Measurements from ENCODE around the gene EFNA2.

- TF ChIP-seq CTCF (IDR thresholded peaks at IDR 0.05 in 4 of 5, conservative IDR thresholded peaks at IDR 0.05 in 1 of 5), result no peak
- no peak for TF ChIP-seq POLR2A (IDR thresholded peaks at IDR 0.05)
Observed at GRCh38 chr19:1256646-1257474, 28.8 kb upstream of the EFNA2 start.

Measured in gastrocnemius medialis (tissue), 4 donors.